GM12878 (cell line): ENCODE results near the gene FAM170B. TPM values are rescaled to one million over a fixed set of nuclear protein-coding genes. Genes with fewer than 3 reads are reported as not detected.

Experiments used
- ATAC-seq: fragments of 200-7000 bp; cut with Tn5 transposase; 3 replicates; pipeline ENCODE4 v1.9.1; 2020; ENCODE audit warnings: mild to moderate bottlenecking, moderate library complexity
- BruUV-seq: library from RNA; stranded (reverse); fragments of 400-500 nt; replicated peaks from 2 replicates; lab custom pipeline; 2021; lab: Mats Ljungman, UMichigan
- CTCF ChIA-PET: fragments of 300-600 bp; sonication (Branson Sonifier 250); formaldehyde crosslinking; extraction: SDS; loops from one replicate; lab custom pipeline; 2021; ENCODE audit warnings: inconsistent platforms; lab: Yijun Ruan, JAX
- POLR2A ChIA-PET: fragments of 350-600 bp; formaldehyde crosslinking; extraction: SDS; loops from one replicate; lab custom pipeline; 2021; ENCODE audit warnings: inconsistent platforms; lab: Charles Lee
- RAD21 ChIA-PET: fragments of 300-600 bp; sonication (Branson Sonifier 250); formaldehyde crosslinking; loops from one replicate; lab custom pipeline; 2023; ENCODE audit warnings: antibody characterized with exemption; ENCODE audit not compliant: unreplicated experiment; lab: Charles Lee
- SMC1A ChIA-PET: fragments of 300-600 bp; sonication (Branson Sonifier 250); formaldehyde crosslinking; loops from one replicate; lab custom pipeline; 2023; ENCODE audit not compliant: unreplicated experiment, uncharacterized antibody; lab: Charles Lee
- DNase-seq: peaks from one replicate; pipeline ENCODE4 v3.0.0-alpha.2; 2011; ENCODE audit warnings: low read depth, low spot score
- FAIRE-seq: peaks from 3 replicates; lab custom pipeline; 2011; peaks lifted over from hg19 to GRCh38; lab: Jason Lieb, UNC
- H2AFZ ChIP-seq: 2 replicates; pipeline ENCODE4 v1.6.0; 2011; ENCODE audit warnings: low read depth, low read length, control low read depth; ENCODE audit not compliant: control insufficient read depth
- H3K27ac ChIP-seq: 2 replicates; pipeline ENCODE4 v1.5.1; 2011; ENCODE audit warnings: control low read depth; ENCODE audit not compliant: control insufficient read depth, insufficient read depth
- H3K27me3 ChIP-seq, 2 experiments: replicated peaks in 1 of 2; 2 replicates each; pipeline versions ENCODE4 v1.6.0 to v1.6.1; 2011; ENCODE audit warnings: low read length in 1 of 2; ENCODE audit not compliant: control insufficient read depth in 2 of 2, insufficient read depth in 2 of 2
- H3K36me3 ChIP-seq, 2 experiments: 2 replicates each; pipeline ENCODE4 v1.5.1; 2011; ENCODE audit warnings: low read length in 1 of 2; ENCODE audit not compliant: control insufficient read depth in 2 of 2, insufficient read depth in 2 of 2
- H3K4me1 ChIP-seq: 2 replicates; pipeline ENCODE4 v1.6.1; 2011; ENCODE audit warnings: mild to moderate bottlenecking, low read length, moderate library complexity, mixed read lengths; ENCODE audit not compliant: control insufficient read depth, insufficient read depth
- H3K4me2 ChIP-seq: 2 replicates; pipeline ENCODE4 v1.6.0; 2011; ENCODE audit warnings: control low read depth; ENCODE audit not compliant: control insufficient read depth, insufficient read depth
- H3K4me3 ChIP-seq: fragments of 200-600 bp; sonication (generic); 2 replicates; pipeline ENCODE4 v1.5.1; 2016
- H3K79me2 ChIP-seq: 2 replicates; pipeline ENCODE4 v1.6.0; 2011; ENCODE audit warnings: low read length; ENCODE audit not compliant: control insufficient read depth, insufficient read depth
- H3K9ac ChIP-seq: 2 replicates; pipeline ENCODE4 v1.8.0; 2011; ENCODE audit warnings: low read length, control low read depth, mixed read lengths; ENCODE audit not compliant: control insufficient read depth, insufficient read depth
- H3K9me3 ChIP-seq: replicated peaks from 3 replicates; pipeline ENCODE4 v1.5.1; 2011; ENCODE audit warnings: mild to moderate bottlenecking, low read length; ENCODE audit not compliant: control insufficient read depth, insufficient read depth
- H4K20me1 ChIP-seq: 2 replicates; pipeline ENCODE4 v1.6.0; 2011; ENCODE audit not compliant: control insufficient read depth, insufficient read depth
- CREM ChIP-seq: IDR thresholded peaks from 2 replicates; pipeline ENCODE4 v1.6.1; 2014; ENCODE audit warnings: antibody characterized with exemption, low read depth
- ELK1 ChIP-seq: IDR thresholded peaks from 2 replicates; pipeline ENCODE4 v1.6.1; 2012; ENCODE audit warnings: low read depth, low read length, improper control_type of control experiment
- GABPA ChIP-seq: IDR thresholded peaks from 2 replicates; pipeline ENCODE4 v1.6.1; 2014; ENCODE audit warnings: antibody characterized with exemption, low read depth, mild to moderate bottlenecking, inconsistent platforms
- GATAD2B ChIP-seq: fragments of 450-650 bp; conservative IDR thresholded peaks from 2 replicates; pipeline ENCODE4 v1.6.1; 2017; ENCODE audit warnings: low read depth, mild to moderate bottlenecking, moderate library complexity
- ZBTB33 ChIP-seq: fragments of 450-650 bp; IDR thresholded peaks from 2 replicates; pipeline ENCODE4 v1.6.1; 2017; ENCODE audit warnings: mild to moderate bottlenecking
- ZNF217 ChIP-seq: fragments of 450-650 bp; IDR thresholded peaks from 2 replicates; pipeline ENCODE4 v1.6.1; 2017; ENCODE audit warnings: antibody characterized with exemption, mild to moderate bottlenecking
- WGBS: methylation state at CpG from one replicate; pipeline ENCODE4 v1.1.6; 2016; ENCODE audit warnings: low lambda C conversion rate; ENCODE audit not compliant: insufficient replicate concordance, insufficient coverage; ENCODE audit errors: missing lambda C conversion rate; 5-methylcytosine and 5-hydroxymethylcytosine counted together
- in situ Hi-C: fragments of 300-500 bp; cut with MboI; formaldehyde crosslinking; loops from 9 replicates; pipeline ENCODE4 v1.14.3; 2018; ENCODE audit warnings: mixed read lengths
- intact Hi-C: fragments of 100-400 bp; cut with micrococcal nuclease; formaldehyde crosslinking; loops from one replicate; pipeline ENCODE4 v1.14.2; 2022; ENCODE audit not compliant: unreplicated experiment
- polyA plus RNA-seq, 11 experiments: library from polyadenylated mRNA; depleted of rRNA in 4 of 11; unstranded in 6 of 11; stranded (reverse) in 5 of 11; fragments of >200 nt; fragmentation: Nextera tagmentation in 4 of 11; fragmentation: Illumina TruSeq in 1 of 11; extraction: Ambion mirVana in 4 of 11; extraction: Trizol in 1 of 11; gene quantifications; 1 replicate in 1 of 11; 2 replicates in 10 of 11; pipeline versions ENCODE4 v1.2.1 to v1.2.3, GENCODE V29; 2011 to 2016; ENCODE audit warnings: inconsistent platforms in 2 of 11, missing spikeins in 2 of 11, low read depth in 1 of 11
- total RNA-seq, 4 experiments: library from RNA; depleted of rRNA in 3 of 4; stranded (reverse); fragments of >200 nt in 3 of 4; fragmentation: Illumina TruSeq in 1 of 4; extraction: Trizol in 1 of 4; gene quantifications; 2 replicates each; pipeline versions ENCODE4 v1.2.1 to v1.2.3, GENCODE V29; 2013 to 2021
- TF ChIP-seq, protein P1 (sequence below): IDR thresholded peaks from 2 replicates; pipeline ENCODE4 v1.6.1; 2011; ENCODE audit warnings: borderline replicate concordance, low read depth, mild to moderate bottlenecking, moderate library complexity, mixed read lengths, low read length; ENCODE audit not compliant: insufficient read depth; ENCODE audit errors: extremely low read length
- TF ChIP-seq, protein P2 (sequence below): IDR thresholded peaks from 2 replicates; pipeline ENCODE4 v1.6.1; 2011; ENCODE audit warnings: low read depth, low read length, improper control_type of control experiment, borderline replicate concordance

The FAM170B gene
- total and polyA plus RNA-seq, 10 of the 15 experiments (the other 5 are each of a cell fraction or from before 2014, with no cell fraction given): not detected

GRCh38 chr10:49163741-49164140 is 29.9 kb upstream of the FAM170B start:
- Histone ChIP-seq H3K9me3 (no peaks in the 10 kb centered on the region), H3K27ac (no peak overlapping the region), H3K4me2 (no peak overlapping the region), H3K9ac (no peak overlapping the region), H3K4me1 (no peaks in the 10 kb centered on the region), H2AFZ (no peak overlapping the region), H4K20me1 (no peaks in the 10 kb centered on the region; the same call in 1 of the 2 replicates), H3K4me3 (no peak overlapping the region), H3K79me2 (no peaks in the 10 kb centered on the region), H3K27me3 (no peaks in the 10 kb centered on the region), H3K36me3 (peaks cover 0 to 4% of the 10 kb centered on the region in 2 experiments; a peak in 2 of 4 replicates)
- ATAC-seq (no peak), FAIRE-seq (no peak), DNase-seq (no peak)
- 100% methylated on average over 4 of the region's 4 CpGs for WGBS
- TF ChIP-seq, protein P1, sequence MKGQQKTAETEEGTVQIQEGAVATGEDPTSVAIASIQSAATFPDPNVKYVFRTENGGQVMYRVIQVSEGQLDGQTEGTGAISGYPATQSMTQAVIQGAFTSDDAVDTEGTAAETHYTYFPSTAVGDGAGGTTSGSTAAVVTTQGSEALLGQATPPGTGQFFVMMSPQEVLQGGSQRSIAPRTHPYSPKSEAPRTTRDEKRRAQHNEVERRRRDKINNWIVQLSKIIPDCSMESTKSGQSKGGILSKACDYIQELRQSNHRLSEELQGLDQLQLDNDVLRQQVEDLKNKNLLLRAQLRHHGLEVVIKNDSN: no peak
- TF ChIP-seq ZNF217 (no peak), GATAD2B (no peak), ELK1 (no peak), CREM (no peak), ZBTB33 (no peak), GABPA (no peak)
- TF ChIP-seq, protein P2, sequence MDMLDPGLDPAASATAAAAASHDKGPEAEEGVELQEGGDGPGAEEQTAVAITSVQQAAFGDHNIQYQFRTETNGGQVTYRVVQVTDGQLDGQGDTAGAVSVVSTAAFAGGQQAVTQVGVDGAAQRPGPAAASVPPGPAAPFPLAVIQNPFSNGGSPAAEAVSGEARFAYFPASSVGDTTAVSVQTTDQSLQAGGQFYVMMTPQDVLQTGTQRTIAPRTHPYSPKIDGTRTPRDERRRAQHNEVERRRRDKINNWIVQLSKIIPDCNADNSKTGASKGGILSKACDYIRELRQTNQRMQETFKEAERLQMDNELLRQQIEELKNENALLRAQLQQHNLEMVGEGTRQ: no peak
- ChIA-PET POLR2A (no interaction called here), RAD21 (interaction anchor here (1.5 to 1.8 kb wide), 2 partner anchors 9 to 505 kb away, joined by 5 to 7 read pairs; no protein-coding TSS in a partner anchor), SMC1A (interaction anchor here (0.6 to 1.4 kb wide), 7 partner anchors 8 to 348 kb away, joined by 3 to 4 read pairs (median 3); no protein-coding TSS in a partner anchor), CTCF (interaction anchor here (1.1 to 2.0 kb wide), 6 partner anchors 9 to 507 kb away, joined by 3 to 7 read pairs (median 4); no protein-coding TSS in a partner anchor)
- BruUV-seq: no TSS peak
- in situ Hi-C loops (no loop called here), intact Hi-C loops (loop anchor here (1.0 kb wide), 2 partner anchors 182 to 505 kb away; no protein-coding TSS in a partner anchor)
